GM18499 (cell line): ENCODE results near the gene TRAF3IP1.
A peak's percentile ranks its signal among the peaks of the same experiment; 100 is the strongest.
"Not testable (repeated sequence)": the region's sequence is repeated elsewhere in the genome, so short reads cannot be mapped to it uniquely, and the experiment has no call there.

Experiments used
- ATAC-seq: cut with Tn5 transposase; IDR thresholded peaks from one replicate; pipeline ENCODE4 v1.9.1; 2021; ENCODE audit warnings: moderate number of reproducible peaks; ENCODE audit not compliant: insufficient read depth, unreplicated experiment

TRAF3IP1 gene

DNA sequence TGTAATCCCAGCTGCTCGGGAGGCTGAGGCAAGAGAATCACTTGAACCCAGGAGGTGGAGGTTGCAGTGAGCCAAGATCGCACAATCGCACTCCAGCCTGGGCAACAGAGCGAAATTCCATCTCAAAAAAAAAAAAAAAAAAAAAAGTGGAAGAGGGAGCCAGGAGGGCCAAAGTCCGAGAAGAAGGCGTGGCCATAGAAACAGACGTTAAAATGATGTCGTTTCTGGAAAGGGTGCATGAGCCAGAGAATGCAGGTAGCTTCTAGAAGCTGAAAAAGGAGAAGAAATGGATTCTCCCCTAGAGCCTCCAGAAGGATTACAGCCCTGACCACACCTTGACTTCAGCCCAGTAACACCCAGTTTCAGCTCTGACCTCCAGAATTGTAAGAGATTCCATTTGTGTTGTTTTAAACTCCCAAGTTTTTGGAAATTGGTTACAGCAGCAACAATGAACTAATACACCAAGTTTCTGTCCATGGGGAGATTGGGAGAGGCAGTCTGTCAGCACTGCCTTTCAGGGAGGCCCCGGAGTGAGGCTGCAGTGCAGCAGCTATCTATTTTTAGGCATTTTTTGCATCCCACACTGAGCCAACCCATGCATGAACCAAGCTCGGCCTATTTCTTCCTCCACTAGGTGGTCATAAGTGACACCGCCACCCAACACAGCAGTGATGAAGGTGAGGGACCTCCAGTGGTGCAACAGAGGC lies 14.2 kb upstream of the TRAF3IP1 start:
- ATAC-seq = no peak

DNA sequence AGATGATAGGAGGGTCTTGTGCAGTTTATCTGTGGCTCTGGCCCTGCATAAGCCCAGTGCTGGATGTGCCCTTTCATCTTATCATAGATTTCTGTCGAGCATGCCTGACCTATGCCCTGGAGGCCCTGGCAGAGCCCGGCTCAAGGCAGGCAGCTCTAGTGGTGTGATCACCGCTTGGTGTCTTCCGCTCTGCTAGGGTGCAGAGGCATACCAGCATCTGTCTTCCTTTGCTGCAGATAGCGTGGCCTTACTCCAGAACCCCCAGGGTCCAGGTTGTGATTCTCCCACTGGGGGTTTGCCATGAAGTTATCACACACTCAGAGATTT lies 13.7 kb upstream of the TRAF3IP1 start:
- ATAC-seq = no peak

DNA sequence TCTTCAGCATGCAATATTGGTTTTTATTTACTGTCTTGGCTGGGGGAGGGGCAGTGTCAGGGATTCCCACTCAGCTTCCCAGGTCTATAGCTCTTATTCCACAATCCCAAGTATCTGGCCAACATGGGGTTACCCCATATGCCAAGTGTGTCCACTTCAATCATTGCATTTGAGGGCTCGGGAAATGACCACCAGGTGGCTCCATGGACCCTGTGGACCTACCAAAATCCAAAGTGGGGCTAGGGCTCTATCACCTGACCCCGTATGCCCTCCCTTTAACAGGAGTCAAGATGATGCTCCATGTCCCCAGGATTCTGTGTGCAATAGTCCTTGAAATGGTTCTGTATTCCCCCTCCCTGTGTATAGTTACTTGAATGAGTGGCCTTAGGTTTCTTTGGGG lies 12.1 kb upstream of the TRAF3IP1 start:
- no peak for ATAC-seq

DNA sequence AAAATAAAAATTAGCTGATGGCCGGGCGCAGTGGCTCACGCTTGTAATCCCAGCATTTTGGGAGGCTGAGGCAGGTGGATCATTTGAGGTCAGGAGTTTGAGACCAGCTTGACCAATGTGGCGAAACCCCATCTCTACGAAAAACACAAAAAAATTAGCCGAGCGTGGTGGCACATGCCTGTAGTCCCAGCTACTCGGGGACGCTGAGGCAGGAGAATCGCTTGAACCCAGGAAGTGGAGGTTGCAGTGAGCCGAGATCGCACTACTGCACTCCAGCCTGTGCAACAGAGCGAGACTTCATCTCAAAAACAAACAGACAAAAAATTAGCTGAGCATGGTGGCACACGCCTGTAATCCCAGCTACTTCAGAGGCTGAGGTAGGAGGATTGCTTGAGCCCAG lies 9.6 kb upstream of the TRAF3IP1 start:
- ATAC-seq = not testable (repeated sequence)

DNA sequence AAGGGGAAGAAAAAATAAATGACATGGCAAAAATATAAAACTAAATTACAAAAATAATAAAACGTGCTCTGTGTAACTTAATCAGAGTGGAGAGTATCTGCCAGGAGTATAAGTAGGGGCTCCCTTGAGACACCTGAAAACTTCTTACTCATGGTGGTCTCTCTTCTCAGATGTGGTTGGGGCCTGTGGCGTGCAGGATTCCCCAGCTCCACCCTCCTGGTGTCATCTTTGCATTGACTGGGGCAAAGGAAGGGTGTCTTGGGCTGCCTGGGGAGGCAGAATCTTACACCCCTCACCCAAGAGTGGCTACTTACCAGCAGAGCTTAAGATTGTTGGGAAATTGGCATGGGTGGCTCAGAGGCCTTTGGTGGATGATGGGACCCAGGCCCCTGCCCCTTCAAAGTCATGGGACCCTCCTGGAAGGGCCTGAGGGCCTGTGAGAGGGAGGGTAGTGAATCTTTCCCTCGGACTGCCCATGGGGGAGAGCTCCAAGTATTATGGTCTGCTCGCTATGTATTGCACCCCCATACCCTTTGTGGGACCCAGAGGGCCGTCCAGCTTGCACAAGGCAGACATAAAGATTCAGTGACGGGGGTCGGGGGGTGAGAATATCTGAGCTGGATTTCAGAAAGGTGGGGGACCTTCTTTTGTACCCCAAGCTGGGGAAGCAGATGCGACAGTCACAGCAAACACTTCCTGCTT lies 6.9 kb upstream of the TRAF3IP1 start:
- ATAC-seq = no peak

DNA sequence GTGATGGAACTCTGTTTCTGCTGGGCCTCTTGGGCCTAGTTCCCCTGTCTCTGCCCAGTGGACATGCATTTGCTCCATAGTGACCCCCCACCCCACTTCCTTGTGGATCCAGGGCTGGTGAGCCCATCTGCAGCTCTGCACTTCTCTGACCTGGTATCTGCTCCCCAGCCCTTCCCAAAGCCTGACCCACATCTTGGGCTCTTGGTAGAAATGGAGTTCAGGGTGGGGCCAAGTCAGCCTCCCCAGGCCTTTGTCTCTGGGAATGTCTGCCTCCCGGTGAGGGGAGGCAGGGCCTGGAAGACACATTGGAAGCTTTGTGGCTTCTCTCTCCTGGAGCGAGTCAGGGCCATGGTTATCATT lies 6.3 kb upstream of the TRAF3IP1 start:
- ATAC-seq = no peak

DNA sequence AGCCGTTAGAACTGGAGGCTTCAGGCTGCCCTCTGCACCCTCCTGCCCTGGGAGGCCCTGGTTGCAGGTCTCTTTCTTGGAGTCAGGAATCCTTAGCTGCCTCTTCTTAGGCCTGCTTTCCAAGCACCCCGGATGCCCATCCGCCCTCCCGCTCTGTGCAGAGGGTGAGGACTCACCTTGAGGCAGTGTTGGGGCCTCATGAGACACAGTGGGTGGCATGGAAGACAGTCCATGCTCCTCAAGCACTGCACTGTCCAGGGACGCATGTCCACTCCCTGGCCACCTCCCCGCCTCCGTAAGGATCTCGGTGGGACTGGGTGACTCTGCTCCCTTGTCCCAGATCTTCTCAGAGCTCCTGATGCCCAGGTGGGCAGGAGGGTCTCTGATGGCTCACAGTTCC lies 5.7 kb upstream of the TRAF3IP1 start:
- no peak for ATAC-seq

DNA sequence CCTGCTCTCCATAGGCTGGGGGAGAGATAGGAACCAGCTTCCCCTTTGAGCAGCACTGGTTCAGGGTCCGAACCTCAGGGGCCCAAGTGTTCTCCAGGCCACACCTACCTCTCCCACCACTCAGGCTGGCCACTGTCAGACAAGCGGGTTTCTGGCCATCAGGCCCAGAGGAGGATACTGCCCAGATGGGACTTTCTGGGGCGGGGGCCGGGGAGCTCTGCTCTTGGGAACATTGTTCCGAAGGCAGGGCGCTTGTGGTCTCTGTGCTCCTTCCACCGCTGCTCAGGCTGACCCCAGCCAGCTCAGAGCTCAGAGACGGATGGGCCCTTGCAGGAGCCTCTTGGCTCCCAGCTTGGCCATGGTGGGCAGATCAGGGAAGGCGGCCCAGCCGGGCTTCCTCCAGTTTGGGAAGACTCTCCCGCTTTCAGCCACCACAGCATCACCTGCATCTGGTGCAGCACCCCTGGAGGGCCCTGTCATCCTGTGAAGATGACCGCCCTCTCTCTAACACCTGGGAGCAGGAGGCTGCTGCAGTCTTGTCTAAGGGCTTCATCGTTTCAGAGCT lies 5.2 kb upstream of the TRAF3IP1 start:
- ATAC-seq = no peak

DNA sequence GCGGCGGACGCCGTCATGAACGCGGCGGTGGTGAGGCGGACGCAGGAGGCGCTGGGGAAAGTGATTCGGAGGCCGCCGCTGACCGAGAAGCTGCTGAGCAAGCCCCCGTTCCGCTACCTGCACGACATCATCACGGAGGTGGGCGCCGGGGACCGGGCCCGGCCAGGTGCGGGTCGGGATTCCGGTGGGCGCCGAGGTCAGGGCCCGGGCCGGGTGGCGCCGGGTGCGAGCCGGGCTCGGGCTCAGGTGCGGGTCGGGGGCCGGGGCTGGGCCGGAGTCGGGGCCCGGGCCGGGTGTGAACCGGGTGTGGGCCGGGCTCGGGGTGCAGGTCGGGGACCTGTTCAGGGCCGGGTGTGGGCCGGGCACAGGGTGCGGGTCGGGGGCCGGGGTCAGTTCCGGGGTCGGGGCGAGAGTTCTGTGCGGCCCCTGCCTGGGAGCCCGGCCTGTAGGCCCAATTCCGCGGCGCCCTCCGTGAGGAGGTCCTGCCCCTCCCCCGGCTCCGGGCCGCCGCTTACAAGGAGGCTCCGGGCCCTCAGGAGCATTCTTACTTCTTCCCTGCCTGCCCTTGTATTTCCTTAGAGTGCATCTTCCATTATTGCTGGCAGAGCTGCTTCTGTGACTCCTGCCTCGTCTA lies 447 bp downstream of the TRAF3IP1 start:
- ATAC-seq = peak; percentile 14

DNA sequence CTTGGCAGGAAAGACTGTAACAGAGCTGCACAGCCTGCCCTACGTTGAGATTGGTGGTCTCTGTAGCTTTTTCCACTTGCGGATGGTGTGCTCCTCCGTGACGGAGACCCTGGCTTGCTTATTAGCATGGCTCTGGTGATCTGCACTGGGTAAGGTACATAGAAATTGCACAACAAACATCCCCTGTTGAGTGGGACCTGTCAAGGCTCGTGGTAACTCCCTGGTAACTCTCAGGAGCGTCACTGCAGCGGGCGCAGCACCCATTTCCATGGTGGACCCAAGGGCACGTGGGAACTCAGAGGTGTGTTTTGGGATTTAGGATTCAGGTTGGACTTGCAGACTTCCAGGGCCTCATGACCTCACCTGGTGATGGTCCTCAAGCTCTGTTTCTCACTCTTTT lies 1.1 kb downstream of the TRAF3IP1 start:
- no peak for ATAC-seq

DNA sequence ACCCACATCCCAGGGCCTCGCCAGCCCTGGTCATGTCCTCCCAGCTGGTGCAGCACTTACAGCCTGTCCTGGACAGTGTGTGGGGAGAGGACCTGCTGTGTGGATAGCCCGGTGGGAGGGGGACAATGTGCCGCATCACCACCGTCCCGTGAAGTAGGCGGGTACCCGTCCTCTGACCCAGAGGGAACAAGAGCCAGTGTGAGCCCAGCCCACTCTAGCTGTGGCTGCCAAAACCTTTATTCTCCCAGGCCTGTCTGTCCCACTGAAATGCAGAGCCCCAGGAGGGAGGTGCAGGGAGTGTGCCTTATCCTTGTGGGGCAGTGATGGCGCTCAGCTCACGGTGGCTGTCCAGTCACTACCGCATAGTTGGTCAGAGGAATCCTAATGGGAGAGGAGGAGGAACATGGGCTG lies 1.7 kb downstream of the TRAF3IP1 start:
- no peak for ATAC-seq

DNA sequence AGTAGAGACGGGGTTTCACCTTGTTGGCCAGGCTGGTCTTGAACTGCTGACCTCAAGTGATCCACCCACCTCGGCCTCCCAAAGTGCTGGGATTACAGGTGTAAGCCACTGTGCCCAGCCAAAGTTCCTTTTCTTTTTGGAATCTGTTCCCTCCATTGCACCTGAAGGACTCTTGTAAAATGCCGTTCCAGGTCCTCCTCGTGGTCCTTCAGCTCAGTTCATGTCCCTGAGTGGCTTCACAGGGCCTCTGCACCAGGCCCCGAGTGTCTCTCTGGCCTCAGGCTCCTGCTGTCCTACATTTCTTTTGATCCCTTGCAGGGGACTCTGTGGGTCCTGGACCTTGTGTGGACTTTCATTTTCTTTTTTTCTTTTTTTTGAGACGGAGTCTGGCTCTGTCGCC lies 3.9 kb downstream of the TRAF3IP1 start:
- not testable (repeated sequence) for ATAC-seq

DNA sequence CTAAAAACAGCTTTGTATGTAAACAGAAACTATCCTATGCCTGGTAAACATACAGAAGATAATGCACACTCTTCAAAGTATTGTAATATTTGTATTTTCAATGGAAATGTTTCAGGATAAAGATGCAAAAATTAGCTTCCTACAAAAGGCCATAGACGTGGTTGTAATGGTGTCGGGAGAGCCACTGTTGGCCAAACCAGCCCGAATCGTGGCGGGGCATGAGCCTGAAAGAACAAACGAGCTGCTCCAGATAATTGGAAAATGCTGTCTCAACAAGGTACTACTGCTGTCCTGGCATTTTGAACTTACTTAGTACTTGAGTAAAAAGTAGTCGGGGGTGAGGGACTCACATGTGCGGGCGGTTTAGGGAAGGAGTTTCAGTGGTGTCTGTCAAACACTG lies 5.4 kb downstream of the TRAF3IP1 start:
- no peak for ATAC-seq

DNA sequence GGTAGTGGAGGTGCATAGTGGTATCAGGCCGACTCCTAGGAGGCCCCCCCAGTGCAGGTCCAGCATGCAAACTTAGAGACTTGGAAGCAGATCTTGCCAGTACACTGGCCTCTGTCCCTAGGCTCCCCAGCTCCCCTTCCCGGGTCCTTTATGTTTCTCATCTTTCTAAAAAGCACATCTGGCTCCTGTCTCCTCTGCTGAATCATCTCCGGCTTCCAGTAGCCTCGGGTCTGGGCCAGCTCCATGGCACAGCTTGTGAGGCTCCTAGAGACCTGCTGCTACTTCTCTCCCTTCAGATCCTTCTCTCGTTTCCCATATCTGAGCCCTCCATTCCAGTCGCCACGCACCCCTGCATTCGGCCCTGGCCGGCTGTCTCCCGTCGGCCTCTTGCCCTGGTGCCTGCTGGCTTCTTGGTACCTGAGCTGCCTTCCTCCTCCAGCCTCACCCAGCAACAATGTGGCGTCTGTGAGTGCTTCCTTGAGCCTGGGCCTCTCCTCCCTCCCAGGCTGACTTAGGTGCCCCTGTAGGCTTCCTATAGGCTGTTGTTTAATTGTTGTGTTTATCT lies 6.6 kb downstream of the TRAF3IP1 start:
- no peak for ATAC-seq

DNA sequence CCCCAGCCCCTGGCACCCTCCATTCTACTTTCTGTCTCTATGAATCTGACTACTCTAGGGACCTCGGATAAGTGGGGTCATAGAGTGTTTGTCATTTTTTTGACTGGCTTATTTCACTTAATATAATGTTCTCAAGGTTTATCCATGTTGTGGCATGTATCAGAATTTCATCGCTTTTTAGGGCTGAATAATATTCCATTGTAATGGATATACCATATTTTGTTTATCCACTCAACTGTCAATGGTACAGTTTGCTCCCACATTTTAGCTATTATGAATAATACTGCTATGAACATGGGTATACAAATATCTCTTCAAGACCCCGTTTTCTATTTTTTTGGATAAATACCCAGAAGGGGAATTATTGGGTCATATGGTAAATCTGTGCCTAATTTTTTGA lies 7.4 kb downstream of the TRAF3IP1 start:
- ATAC-seq = no peak

DNA sequence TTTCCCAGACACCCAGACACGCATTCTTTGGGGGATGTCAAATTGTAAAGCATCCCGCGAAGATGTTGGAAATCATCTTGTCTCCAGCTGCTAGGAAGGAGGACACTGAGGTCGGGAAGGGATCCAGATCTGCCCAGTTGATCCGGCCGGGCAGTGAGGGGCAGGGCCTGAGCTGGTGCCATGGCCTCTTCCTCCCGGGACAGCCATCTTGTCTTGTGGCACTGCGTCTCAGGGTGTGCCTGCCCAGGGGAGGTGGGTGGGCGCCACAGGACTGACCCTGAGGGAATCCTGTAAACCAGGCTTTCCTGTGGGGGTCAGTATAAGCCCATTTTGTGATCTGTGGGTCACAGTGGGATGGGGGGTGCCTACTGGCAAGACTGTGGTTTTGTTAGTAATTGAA lies 10.1 kb downstream of the TRAF3IP1 start:
- no peak for ATAC-seq

DNA sequence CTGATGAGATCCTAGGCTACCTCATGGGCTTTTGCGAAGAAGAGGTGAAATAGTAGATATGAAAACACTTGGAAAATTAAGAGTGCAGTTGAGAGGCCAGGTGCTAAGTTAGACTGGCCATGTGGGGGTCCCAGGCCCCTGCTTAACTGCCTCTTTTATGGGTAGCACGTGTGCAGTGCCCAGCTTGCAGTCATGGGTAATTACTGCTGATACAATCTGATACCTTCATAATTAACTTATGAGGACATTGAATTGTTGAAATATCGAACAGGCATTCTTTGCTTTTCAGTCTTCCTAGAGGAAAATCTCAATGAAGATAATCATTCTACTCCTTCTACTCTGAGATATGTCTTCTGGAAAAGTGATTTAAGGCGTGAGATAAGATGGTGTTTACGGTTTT lies 11.6 kb downstream of the TRAF3IP1 start:
- no peak for ATAC-seq

DNA sequence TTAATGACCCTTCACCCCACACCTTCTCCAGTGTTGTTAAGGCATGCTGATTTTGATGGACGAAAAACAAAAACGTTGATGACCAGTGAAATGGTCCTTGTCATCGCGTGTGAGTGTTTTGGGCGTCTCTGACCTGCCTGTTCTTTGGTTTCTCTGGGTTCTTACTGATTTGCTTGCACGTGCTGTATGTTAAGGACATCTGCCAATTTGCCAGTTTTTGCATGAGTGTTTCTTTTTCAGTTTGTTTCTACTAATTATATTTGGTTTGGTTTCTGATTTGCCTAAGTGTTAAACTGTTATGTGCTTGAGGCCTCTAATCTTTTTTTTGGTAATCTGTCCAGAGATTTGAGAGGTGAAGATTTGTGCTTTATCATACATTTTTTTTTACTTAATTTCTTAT lies 14.6 kb downstream of the TRAF3IP1 start:
- ATAC-seq = no peak

DNA sequence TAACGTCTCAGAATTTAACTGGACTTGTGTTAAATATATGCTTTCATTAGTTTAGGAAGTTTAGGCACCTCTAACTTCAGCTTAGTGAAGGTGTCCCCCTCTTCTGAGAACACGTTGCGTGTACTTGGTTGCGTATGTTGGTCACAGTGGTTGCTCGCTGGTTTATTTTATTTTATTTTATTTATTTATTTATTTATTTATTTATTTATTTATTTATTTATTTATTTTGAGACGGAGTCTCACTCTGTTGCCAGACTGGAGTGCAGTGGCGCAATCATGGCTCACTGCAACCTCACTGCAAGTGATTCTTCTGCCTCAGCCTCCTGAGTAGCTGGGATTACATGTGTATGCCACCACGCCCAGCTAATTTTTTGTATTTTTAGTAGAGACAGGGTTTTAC lies 15.3 kb downstream of the TRAF3IP1 start:
- not testable (repeated sequence) for ATAC-seq

DNA sequence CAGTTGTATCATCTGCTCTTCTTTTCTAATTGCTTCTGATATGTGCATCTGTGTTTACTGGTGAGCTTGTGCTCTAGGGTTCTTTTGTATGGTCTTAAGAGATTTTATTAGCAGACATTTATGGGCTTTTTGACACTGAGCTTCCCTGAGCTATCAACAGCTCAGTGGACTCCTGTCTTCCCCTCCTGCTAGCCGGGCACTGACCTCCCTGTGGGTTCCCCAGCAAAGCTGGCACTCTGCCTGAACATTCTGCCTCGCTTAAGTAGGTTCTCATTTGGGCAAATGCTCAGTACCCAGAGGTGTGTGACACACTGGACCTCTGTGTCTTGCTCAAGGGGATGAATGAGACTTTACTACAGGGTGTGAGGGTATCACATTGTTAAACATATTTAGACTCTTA lies 15.8 kb downstream of the TRAF3IP1 start:
- no peak for ATAC-seq

DNA sequence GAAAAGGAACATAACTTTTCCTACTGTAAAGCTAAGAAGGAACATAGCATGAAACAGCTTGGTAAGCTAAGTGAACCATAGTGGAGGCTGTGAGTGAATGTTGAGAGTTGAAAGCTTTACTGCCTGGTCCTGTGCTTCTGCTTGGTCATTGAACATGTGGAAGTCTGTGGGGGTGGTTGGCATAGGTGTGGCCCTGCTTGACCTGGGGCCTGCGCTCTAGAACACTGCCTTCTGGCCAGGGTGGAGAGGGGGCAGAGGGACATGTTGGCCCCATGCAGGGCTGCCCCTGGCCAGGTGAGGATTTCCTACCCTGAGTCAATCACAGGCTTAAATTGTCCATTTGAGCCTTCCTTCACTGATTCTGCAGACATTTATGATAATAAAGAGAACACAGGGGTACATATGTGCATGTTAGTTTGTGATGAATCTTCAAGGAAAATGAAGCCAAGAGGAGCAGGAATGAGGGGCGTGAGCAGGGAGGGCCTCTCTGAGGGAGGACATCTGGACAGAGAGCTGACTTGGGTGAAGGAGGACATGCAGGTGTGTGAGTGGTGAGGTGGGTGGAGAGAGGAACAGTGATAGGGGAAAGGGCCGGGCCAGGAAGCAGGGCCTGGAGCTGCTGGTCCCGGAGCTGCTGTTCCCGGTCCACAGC lies 16.6 kb downstream of the TRAF3IP1 start:
- no peak for ATAC-seq
